ENCODE results near the gene TIAM2.
"Not testable (repeated sequence)": the region's sequence is repeated elsewhere in the genome, so short reads cannot be mapped to it uniquely, and the experiment has no call there.

The TIAM2 gene

DNA sequence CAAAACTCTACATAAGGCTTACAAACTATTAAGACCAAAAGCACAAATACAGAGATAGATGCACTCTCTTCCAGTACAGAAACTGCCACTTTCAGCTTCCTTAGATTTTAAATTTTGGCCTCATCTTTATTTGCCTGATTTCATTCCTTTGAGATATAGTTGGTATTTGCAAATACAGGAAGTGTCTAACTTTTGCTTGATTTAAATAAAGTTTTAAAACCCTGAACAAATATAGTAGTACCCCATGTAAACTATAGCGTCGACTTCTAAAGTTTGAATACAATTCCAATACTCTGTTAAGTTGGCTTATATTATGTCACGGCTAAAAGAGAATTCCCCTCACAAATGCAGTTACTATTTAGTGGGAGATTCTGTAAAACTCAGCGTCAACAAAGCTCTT lies 267.5 kb downstream of the TIAM2 start:
- Histone ChIP-seq H3K36me3 (ENCODE audit: control insufficient read depth in 2 of 2, insufficient read depth in 2 of 2, low read length in 2 of 2) (peaks cover 12 to 19% of the 10 kb centered on the region in 2 donors), H3K4me1 (ENCODE audit: control insufficient read depth, insufficient read depth, low read length) (no peaks in the 10 kb centered on the region), H3K27me3 (ENCODE audit: control insufficient read depth in 1 of 2, insufficient read depth in 2 of 2, low read length in 2 of 2) (no peaks in the 10 kb centered on the region), H3K27ac (ENCODE audit: low read length) (no peak overlapping the region), H3K9ac (ENCODE audit: low read length in 2 of 2) (no peak overlapping the region), H3K9me3 (ENCODE audit: control insufficient read depth in 2 of 2, low read length in 2 of 2) (no peaks in the 10 kb centered on the region), H3K4me3 (ENCODE audit: low read length in 2 of 2) (no peak overlapping the region)

DNA sequence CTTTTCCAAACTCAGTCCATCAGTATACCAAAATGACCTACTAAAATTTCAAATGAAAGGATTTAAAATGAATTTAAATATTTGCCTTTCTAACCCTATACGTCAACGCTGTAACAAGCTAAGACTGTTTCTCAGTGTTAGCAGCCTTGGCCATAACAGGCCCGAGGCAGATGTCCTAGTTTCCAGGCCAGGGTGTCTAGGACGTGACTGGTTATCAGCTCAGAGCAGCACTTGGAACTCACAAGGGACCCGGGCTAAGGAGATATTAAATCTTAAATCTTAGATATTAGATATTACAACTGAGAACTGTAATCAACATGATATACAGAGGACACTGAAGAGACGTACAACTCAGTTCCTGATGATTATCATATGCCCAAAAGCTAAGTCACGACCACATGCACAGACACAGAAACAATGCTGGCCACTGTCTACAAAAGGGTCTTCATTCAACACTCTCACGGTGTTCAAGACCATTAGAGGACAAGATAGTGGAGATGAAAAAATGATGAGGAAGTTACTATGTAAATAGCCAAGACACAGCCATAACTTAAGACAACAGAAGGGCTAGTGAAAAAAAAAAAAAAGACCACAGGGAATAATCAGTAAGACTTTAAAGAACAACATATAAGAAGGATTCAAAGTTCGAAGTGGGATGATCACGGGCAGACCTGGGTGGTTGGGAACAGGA lies 268.4 kb downstream of the TIAM2 start, which contains the start of gene CLDN20:
Gene CLDN20 (plus strand): TSS at position 641 of the 691 bp plus-strand sequence. CDS start 11,707 bp downstream, outside the sequence.
- Histone ChIP-seq H3K36me3 (ENCODE audit: control insufficient read depth in 2 of 2, insufficient read depth in 2 of 2, low read length in 2 of 2) (peaks cover 9 to 15% of the 10 kb centered on the region in 2 donors), H3K4me3 (ENCODE audit: low read length in 2 of 2) (no peak within 1 kb of the TSS), H3K9me3 (ENCODE audit: control insufficient read depth in 2 of 2, low read length in 2 of 2) (no peaks in the 10 kb centered on the region), H3K4me1 (ENCODE audit: control insufficient read depth, insufficient read depth, low read length) (no peaks in the 10 kb centered on the region), H3K27ac (ENCODE audit: low read length) (no peak within 1 kb of the TSS), H3K9ac (ENCODE audit: low read length in 2 of 2) (no peak within 1 kb of the TSS), H3K27me3 (ENCODE audit: control insufficient read depth in 1 of 2, insufficient read depth in 2 of 2, low read length in 2 of 2) (no peaks in the 10 kb centered on the region)

DNA sequence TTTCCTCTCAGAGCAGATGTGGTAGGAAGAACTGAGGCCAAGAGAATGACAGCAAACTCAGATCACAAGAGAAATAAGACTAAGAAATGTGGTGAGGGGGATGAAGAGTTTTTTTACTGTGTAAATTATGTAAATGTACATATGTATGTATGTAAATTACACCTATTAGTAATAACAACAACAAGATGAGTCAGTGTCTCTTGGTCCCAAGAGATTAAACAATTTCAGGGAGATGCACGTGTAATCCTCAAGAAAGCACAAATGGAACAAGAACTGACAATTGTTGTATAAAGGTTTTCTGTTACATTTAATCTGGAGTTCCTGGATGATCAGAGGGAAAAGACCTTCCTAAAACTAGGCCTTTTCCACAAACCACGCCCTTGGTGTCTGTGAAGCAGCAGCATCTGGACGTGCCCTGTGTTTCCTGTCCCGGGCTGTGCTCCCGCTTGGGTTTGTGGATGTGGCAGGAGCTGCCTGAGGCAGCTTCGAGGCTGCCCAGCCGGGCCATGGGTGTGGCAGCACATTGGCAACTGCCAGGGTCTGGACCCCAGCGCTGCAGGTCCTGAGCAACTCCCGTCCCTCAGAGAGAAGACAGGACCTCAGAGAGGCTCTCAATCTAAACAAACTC lies 269.7 kb downstream of the TIAM2 start:
- no peak overlapping the region for H3K9ac ChIP-seq (ENCODE audit: low read length in 2 of 2)
- no peak overlapping the region for H3K4me3 ChIP-seq (ENCODE audit: low read length in 2 of 2)
- peaks cover 5 to 6% of the 10 kb centered on the region in 2 donors for H3K36me3 ChIP-seq (ENCODE audit: control insufficient read depth in 2 of 2, insufficient read depth in 2 of 2, low read length in 2 of 2)
- H3K27me3 ChIP-seq (ENCODE audit: control insufficient read depth in 1 of 2, insufficient read depth in 2 of 2, low read length in 2 of 2): no peaks in the 10 kb centered on the region
- no peaks in the 10 kb centered on the region for H3K9me3 ChIP-seq (ENCODE audit: control insufficient read depth in 2 of 2, low read length in 2 of 2)
- H3K4me1 ChIP-seq (ENCODE audit: control insufficient read depth, insufficient read depth, low read length): no peaks in the 10 kb centered on the region
- H3K27ac ChIP-seq (ENCODE audit: low read length): no peak overlapping the region

DNA sequence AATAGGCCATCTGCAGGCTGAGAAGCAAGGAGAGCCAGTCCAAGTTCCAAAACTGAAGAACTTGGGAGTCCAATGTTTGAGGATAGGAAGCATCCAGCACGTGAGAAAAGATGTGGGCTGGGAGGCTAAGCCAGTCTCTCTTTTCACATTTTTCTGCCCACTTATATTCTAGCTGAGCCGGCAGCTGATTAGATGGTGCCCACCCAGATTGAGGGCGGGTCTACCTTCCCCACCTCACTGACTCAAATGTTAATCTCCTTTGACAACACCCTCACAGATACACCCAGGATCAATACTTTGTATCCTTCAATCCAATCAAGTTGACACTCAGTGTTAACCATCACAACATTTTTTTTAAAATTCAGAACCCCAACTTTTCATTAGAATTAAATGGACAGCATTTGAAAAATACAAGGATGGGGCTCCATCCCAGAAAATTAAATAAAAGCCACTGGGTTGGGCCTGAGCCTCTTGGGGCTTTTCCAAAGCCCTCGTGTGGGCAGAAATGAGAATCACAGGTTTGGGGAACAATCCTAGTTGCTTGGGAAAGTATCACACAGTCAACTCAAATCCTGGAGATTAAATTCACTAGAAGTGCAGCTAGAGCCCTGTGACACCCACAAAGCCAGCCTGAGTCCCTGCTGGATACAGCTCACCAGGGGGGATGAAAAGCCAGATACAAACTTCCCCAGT lies 270.9 kb downstream of the TIAM2 start:
- Histone ChIP-seq H3K4me1 (ENCODE audit: control insufficient read depth, insufficient read depth, low read length) (no peaks in the 10 kb centered on the region), H3K9me3 (ENCODE audit: control insufficient read depth in 2 of 2, low read length in 2 of 2) (no peaks in the 10 kb centered on the region), H3K27me3 (ENCODE audit: control insufficient read depth in 1 of 2, insufficient read depth in 2 of 2, low read length in 2 of 2) (no peaks in the 10 kb centered on the region), H3K27ac (ENCODE audit: low read length) (no peak overlapping the region), H3K36me3 (ENCODE audit: control insufficient read depth in 2 of 2, insufficient read depth in 2 of 2, low read length in 2 of 2) (no peaks in the 10 kb centered on the region), H3K9ac (ENCODE audit: low read length in 2 of 2) (no peak overlapping the region), H3K4me3 (ENCODE audit: low read length in 2 of 2) (no peak overlapping the region)

GRCh38 chr6:155267411-155267810 lies 272.3 kb downstream of the TIAM2 start:
- H3K27me3 ChIP-seq (ENCODE audit: control insufficient read depth in 1 of 2, insufficient read depth in 2 of 2, low read length in 2 of 2): no peaks in the 10 kb centered on the region
- H3K27ac ChIP-seq (ENCODE audit: low read length): no peak overlapping the region
- no peak overlapping the region for H3K4me3 ChIP-seq (ENCODE audit: low read length in 2 of 2)
- H3K9me3 ChIP-seq (ENCODE audit: control insufficient read depth in 2 of 2, low read length in 2 of 2): no peaks in the 10 kb centered on the region
- no peak overlapping the region for H3K9ac ChIP-seq (ENCODE audit: low read length in 2 of 2)
- H3K36me3 ChIP-seq (ENCODE audit: control insufficient read depth in 2 of 2, insufficient read depth in 2 of 2, low read length in 2 of 2): no peaks in the 10 kb centered on the region
- no peaks in the 10 kb centered on the region for H3K4me1 ChIP-seq (ENCODE audit: control insufficient read depth, insufficient read depth, low read length)

DNA sequence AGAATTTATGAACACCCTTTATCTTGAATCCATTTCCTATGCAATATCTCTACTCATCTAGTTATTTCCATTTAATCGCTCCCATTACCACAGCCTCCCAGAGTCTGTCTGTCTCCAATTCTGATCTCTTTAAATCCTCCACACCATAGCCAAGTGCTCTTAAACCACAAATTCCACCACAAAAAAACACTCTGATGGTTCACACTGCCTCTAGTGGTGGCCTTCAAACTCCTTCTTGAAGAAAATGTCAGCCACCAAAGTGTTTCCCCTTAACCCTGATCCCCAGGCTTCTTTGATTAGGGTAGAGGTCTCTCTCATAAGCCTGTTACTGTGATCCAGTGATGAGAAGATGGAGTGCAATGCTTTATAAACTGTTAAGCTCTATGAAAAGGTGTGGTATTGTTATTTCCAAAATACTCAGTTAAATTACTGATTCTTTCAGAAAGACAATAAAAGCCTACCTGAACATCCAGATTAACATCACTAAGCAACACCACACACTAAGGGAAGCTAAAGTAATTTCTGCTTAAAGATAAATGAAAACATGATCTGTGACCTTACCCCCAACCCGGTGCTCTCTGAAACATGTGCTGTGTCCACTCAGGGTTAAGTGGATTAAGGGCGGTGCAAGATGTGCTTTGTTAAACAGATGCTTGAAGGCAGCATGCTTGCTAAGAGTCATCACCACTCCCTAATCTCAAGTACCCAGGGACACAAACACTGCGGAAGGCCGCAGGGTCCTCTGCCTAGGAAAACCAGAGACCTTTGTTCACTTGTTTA lies 273.2 kb downstream of the TIAM2 start:
- not testable (repeated sequence) for H3K4me3 ChIP-seq (ENCODE audit: low read length in 2 of 2); H3K27ac ChIP-seq (ENCODE audit: low read length); H3K9me3 ChIP-seq (ENCODE audit: control insufficient read depth in 2 of 2, low read length in 2 of 2)

GRCh38 chr6:155269765-155270164 lies 274.6 kb downstream of the TIAM2 start:
- Histone ChIP-seq H3K9ac (ENCODE audit: low read length in 2 of 2) (no peak overlapping the region), H3K27me3 (ENCODE audit: control insufficient read depth in 1 of 2, insufficient read depth in 2 of 2, low read length in 2 of 2) (no peaks in the 10 kb centered on the region), H3K9me3 (ENCODE audit: control insufficient read depth in 2 of 2, low read length in 2 of 2) (no peaks in the 10 kb centered on the region), H3K27ac (ENCODE audit: low read length) (no peak overlapping the region), H3K36me3 (ENCODE audit: control insufficient read depth in 2 of 2, insufficient read depth in 2 of 2, low read length in 2 of 2) (no peaks in the 10 kb centered on the region), H3K4me1 (ENCODE audit: control insufficient read depth, insufficient read depth, low read length) (peaks cover 13% of the 10 kb centered on the region), H3K4me3 (ENCODE audit: low read length in 2 of 2) (no peak overlapping the region)

More for the DNA sequence above, 273.2 kb downstream of the TIAM2 start:
- H3K9ac ChIP-seq (ENCODE audit: low read length in 2 of 2); H3K27me3 ChIP-seq (ENCODE audit: control insufficient read depth in 1 of 2, insufficient read depth in 2 of 2, low read length in 2 of 2); H3K4me1 ChIP-seq (ENCODE audit: control insufficient read depth, insufficient read depth, low read length); H3K36me3 ChIP-seq (ENCODE audit: control insufficient read depth in 2 of 2, insufficient read depth in 2 of 2, low read length in 2 of 2): not testable (repeated sequence)

DNA sequence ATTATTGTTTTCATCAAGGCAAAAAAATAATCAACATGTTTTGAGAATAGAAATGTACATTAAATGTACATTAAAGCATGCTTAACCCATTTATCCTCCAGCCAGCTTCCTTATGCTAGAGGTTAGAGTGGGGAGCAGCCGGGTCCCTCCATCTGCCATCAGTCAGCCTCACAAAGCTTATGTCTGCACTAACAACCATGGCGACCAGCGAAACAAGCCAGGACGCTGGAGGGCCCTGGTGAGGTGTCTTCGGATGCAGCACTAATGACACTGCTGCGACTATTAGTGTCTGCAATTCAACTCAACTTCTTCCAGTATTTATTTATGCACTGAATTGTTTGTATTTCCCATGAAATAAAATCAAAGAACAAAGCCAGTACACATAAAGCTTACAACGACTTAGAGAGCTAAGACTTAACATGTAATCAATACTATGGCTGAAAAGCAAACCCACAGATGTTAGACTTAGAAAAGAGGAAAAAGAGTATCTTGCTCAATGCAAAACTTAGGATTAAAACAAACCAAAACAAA lies 275.5 kb downstream of the TIAM2 start:
- no peak overlapping the region for H3K4me3 ChIP-seq (ENCODE audit: low read length in 2 of 2)
- no peaks in the 10 kb centered on the region for H3K36me3 ChIP-seq (ENCODE audit: control insufficient read depth in 2 of 2, insufficient read depth in 2 of 2, low read length in 2 of 2)
- H3K9me3 ChIP-seq (ENCODE audit: control insufficient read depth in 2 of 2, low read length in 2 of 2): no peaks in the 10 kb centered on the region
- H3K4me1 ChIP-seq (ENCODE audit: control insufficient read depth, insufficient read depth, low read length): peaks cover 13% of the 10 kb centered on the region
- H3K27me3 ChIP-seq (ENCODE audit: control insufficient read depth in 1 of 2, insufficient read depth in 2 of 2, low read length in 2 of 2): no peaks in the 10 kb centered on the region
- no peak overlapping the region for H3K9ac ChIP-seq (ENCODE audit: low read length in 2 of 2)
- H3K27ac ChIP-seq (ENCODE audit: low read length): no peak overlapping the region

DNA sequence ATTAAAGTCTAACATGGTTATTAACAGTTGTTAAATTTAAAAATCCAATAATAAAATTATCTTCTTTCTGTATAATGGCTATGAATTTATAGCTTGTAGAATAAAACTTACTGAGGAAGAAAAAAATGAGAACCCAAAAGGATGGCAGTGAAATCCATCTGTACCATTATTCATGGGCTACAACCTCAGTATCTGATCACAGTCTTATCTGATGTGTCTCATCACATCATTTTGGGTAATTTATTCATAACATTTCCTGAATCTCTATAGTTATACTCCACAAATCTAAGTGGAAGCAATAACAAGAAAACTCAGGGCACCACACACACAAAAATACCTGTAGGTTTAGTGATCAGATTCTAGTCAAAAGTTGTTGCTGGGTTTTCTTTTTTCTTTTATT lies 276.0 kb downstream of the TIAM2 start:
- Histone ChIP-seq H3K4me1 (ENCODE audit: control insufficient read depth, insufficient read depth, low read length) (peaks cover 18% of the 10 kb centered on the region), H3K9me3 (ENCODE audit: control insufficient read depth in 2 of 2, low read length in 2 of 2) (no peaks in the 10 kb centered on the region), H3K9ac (ENCODE audit: low read length in 2 of 2) (no peak overlapping the region), H3K27ac (ENCODE audit: low read length) (no peak overlapping the region), H3K27me3 (ENCODE audit: control insufficient read depth in 1 of 2, insufficient read depth in 2 of 2, low read length in 2 of 2) (no peaks in the 10 kb centered on the region), H3K4me3 (ENCODE audit: low read length in 2 of 2) (no peak overlapping the region), H3K36me3 (ENCODE audit: control insufficient read depth in 2 of 2, insufficient read depth in 2 of 2, low read length in 2 of 2) (no peaks in the 10 kb centered on the region)
